ENCODE results near the gene CLDN11.

The CLDN11 gene

DNA sequence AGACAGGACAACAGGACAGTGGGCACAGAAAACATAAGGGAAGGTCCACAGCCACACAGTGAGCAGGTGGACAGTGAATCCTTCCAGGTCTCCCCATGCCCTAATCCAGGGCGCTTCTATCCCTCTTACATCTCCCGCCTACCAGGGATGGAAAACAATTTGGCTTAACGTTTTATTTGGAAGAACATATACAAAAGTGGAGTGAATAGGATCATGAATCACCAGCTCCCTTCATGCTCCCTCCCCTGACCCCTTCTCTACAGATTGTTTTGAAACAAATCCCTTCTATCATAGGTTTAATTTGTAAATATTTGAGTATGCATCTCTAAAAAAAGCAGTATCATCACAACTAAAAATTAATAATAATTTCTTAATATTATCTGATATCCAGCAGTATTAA, 52.5 kb downstream of the CLDN11 start:
- no peak for DNase-seq (ENCODE audit: low spot score)

DNA sequence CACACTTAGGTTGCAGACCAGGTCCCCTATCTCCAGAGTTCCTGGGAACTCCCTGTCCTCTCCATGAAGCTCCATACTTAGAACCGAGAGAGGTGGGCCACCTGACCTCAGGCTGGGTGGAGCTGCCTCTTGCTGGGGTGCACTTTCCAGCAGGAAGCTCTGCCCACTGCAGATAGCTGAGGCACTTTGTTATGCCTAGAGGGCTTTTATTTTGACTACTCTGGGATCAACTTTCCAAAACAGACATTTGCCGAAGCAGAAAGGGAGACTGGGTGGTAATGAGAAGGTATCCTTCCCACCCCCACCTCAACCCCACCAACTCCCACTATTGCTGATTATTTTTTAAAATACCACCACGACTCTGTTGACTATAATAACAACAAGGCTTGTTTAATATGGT, 54.7 kb downstream of the CLDN11 start:
- no peak for DNase-seq (ENCODE audit: low spot score)

DNA sequence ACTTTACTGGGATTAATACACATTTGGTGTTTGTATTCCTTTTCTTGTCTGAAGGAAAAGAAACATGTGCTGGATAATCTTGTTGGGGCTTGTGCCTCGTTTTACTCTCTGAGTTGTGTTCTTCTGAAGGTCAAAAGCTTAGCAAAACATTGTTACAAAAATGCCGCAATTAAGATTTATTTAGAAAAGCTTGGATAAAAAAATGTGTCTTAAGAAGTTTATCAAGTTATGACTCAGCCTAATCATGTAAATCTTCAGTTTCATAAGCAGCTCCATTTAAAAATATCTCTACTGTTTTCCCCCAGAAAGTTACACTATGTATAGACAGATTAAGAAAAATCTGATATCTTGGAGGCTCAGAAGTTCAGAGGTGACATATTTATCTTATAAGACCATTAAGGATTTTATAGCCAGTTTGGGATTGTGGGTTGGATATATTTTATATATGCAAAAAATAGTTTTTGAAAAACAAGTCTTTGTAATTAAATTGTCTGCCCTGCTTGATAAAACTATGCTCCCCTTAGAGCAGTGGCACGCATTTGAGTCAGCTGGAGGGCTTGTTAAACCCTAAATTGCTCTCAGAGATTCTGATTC, 56.5 kb downstream of the CLDN11 start:
- DNase-seq (ENCODE audit: low spot score): no peak

DNA sequence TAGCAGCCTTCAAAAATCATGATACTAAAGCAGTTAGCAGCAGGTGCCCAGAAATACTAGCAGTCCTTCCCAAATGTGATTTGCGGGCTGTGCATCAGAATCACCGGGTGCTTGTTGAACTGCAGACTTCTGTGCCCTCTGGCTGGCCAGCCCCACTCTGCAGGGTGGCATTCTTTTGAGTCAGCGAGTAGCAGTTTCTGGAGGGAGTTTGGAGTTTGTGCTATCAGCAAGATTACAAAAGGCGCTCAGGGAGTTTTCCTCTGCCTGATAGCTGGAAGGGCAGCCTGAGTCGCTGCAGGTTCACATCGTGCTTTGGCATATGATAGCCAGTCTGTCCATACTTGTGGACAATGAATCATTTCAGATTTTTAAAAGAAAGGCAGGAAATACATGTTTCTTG, 57.6 kb downstream of the CLDN11 start:
- DNase-seq (ENCODE audit: low spot score): no peak

DNA sequence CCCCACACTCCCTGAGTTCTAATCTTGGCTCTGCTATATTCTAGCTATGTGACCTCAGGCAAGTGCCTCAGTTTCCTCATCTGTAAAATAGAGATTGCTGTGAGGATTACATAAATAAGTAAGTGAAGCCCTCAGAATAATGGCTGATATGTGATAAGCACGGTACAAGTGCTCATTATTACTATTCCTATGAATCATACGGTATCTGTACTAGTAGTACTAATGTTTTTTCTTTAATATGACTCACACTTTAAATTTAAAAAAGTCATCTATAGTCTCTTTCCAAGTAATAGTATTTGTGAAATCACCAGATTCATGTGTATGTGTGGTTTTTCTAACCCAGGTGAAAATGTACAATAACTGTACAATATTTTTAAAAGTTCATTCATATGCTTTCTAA, 58.7 kb downstream of the CLDN11 start:
- DNase-seq (ENCODE audit: low spot score): no peak

DNA sequence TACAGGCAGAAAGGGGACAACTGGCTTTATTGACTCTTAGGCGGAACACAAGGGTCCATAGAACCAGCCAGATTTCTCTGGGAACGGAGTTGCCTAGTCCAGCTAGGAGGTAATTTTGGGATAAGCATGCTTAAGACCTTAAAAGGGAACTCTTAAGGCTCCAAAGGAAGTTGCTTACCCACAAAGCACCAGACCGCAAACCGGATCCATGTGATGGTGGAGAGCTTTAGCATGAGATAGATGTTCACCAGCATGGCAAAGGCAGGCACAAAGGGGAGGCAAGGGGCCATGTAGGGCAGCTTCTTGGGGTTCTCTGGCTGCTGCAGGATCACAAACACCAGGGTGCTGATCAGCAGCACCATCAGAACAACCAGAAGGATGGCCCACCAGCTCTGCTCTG, 61.4 kb downstream of the CLDN11 start:
- DNase-seq (ENCODE audit: low spot score): no peak

DNA sequence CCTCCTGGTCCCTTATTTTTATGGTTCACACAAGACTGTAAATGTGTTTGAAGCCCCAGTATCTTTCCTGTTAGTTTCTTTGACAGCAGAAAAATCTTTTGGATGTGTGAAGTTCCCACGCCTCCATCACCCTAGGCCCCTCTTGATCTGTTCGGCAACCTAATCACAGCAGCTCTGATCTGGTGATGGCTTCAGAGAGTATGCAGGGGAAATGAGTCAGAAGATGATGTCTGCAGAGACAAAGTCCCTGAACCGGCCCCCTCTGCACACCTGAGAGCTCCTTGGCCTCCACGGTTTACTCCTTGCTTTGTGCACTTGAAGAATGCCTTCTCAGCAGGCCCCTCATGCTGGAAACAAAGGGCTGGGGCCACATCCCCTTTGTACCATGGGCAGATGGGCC, 63.5 kb downstream of the CLDN11 start:
- no peak for DNase-seq (ENCODE audit: low spot score)

DNA sequence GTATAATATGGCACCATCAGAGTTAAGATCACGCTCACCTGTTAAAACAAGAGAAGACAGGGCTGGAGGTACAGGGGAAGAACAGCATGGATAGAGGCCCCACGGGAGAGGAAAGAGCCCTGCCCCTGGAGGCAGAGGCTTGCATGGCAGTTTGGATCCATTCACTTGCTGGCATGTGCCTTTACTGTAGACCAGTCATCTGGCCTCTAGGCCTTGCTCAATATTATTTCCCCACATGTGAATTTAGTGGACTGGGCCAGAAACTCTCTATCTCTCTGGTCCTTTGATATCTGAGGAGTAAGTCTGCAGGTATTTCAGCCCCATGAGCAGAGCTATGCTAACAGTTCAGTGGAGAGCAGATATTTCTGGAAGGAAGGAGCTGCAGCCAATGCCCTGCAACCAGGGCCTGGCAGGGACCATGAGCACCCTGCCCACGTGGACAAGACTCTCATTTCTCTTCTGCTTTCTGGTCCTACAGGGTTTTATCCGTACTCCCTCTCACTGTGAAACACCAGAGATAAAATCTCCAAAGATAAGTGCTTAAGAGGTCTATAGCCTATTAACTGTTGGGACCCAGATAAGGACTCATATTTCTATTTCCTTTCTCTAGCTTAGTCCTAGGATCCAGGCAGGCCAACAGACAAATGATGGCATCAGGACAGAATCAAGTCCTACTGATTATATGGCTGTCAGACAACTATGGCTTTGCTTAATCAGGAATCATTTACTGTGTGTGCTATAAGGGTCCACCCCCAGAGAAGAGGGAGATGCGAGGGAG, 65.0 kb downstream of the CLDN11 start:
- no peak for DNase-seq (ENCODE audit: low spot score)

Measured in CD4-positive, alpha-beta T cell treated with Interleukin-2 at 100 ng/mL for 4 hours (primary cell).